ENCODE data around the gene LAPTM4A. TPM values are rescaled to one million over a fixed set of nuclear protein-coding genes. Genes with fewer than 3 reads are reported as not detected.

The LAPTM4A gene
- total RNA-seq, 4 donors from 2014 or later = 126 to 309 (median 263) TPM

DNA sequence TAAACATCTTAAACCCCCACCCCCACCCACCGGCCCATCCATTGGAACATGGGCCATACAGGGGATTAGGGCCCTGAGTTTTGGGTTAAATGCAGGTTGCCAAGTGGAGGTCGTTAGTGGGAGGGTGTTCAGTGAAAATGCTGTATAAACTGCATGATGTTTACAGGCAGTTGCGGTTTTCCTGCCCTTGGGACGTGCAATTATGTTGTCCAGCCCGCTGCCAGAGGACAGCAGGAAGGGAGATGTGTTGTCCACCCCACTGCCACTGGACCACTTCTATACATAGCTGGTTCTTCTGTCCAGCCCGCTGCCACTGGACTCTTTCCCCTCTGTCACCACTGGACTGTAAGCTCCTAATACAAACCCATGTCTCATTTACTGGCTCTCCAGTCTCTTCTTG, 2.7 kb upstream of the LAPTM4A start:
- TF ChIP-seq, protein P1, sequence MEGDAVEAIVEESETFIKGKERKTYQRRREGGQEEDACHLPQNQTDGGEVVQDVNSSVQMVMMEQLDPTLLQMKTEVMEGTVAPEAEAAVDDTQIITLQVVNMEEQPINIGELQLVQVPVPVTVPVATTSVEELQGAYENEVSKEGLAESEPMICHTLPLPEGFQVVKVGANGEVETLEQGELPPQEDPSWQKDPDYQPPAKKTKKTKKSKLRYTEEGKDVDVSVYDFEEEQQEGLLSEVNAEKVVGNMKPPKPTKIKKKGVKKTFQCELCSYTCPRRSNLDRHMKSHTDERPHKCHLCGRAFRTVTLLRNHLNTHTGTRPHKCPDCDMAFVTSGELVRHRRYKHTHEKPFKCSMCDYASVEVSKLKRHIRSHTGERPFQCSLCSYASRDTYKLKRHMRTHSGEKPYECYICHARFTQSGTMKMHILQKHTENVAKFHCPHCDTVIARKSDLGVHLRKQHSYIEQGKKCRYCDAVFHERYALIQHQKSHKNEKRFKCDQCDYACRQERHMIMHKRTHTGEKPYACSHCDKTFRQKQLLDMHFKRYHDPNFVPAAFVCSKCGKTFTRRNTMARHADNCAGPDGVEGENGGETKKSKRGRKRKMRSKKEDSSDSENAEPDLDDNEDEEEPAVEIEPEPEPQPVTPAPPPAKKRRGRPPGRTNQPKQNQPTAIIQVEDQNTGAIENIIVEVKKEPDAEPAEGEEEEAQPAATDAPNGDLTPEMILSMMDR (IDR thresholded peaks at IDR 0.05; ENCODE audit: low read depth) = no peak

DNA sequence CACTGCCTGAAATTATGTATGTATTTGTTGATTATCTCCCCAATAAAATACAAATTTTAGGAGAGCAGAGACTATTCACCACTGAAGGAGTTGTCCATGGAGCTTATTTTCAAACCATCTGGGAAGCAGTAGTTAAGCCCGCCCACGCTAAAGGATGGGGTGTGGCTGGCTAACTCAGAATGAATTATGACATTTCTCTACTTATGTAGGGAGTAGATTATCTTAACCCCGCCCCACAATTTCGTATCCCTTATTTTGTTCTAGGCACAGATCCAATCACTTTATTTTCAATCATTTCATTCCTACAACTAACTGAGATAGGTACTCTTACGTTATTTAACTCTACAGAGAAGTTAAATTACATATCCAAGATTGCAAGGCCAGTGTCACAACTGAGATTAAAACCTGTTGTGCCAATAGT, 1.4 kb upstream of the LAPTM4A start:
- TF ChIP-seq, protein P1 (IDR thresholded peaks at IDR 0.05; ENCODE audit: low read depth) = no peak

DNA sequence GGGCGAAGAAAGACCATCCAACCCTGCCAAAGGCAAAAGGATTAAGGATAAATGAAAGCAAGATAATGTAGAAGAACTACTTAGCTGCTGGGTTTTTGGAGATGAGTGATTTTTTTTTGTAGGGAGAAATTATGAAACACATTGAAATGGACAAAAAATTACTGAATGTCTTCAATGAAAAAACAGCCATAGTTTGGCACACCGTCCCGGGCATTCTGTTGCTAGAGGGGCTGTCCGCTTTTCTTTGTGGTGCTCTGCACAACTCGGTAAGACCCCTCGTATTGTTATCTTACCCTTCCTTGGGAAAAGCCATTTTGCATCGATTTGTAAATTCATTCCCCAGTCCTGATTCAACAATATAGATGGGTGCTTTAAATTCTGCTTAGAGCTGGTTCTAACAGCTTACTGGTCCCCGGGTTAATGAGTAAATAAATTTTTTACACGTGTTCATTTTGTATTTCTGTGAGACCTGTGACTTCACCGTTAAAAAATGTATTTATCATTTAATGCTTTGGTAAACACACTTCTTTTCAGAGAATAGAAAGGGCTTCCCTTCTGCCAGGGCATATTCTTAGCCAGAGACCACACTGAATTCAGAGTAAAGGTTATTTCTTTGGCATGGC, 912 bp upstream of the LAPTM4A start:
- TF ChIP-seq, protein P1 (IDR thresholded peaks at IDR 0.05; ENCODE audit: low read depth) = no peak

DNA sequence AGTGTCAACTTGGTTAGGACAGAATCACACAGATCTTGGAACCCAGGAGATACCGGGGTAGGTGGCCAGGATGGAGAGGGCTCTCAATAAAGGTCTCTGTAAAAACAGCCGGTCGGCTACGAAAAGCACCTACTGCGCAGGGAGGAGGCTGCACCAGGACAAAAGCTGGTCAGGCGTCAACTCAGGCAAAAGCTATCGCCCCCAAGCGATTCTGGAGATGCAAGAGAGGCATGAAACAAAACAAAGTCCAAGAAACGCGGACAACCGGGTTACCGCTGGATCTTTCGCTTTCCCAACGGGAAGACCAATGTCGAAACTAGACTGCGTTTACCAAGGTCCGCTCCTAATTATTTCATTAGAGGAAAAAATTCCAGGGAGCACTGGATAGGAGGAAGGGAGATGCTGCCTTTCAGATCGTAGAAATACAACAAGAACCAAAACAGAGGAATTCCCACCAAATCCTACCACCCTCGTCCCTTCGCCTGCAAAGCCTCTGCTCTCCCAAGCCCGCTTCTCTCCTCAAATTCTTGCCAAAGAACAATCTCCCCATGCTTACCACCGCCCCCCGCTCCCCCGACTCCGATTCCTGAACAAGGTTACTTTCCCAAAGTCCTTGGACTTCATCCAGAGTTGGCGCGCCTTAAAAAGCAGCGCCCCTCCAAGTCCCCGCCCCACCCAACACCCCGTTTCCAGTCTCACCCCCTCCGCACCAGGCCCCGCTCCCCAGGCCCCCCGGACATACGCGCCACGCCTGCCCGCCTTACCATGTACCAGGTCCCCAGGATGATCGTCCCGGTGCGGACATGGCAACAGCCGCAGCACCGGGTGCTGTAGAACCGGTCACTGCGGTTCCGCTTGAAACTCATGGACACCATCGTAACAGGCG, 539 bp downstream of the LAPTM4A start:
- TF ChIP-seq, protein P1 (IDR thresholded peaks at IDR 0.05; ENCODE audit: low read depth) = no peak

DNA sequence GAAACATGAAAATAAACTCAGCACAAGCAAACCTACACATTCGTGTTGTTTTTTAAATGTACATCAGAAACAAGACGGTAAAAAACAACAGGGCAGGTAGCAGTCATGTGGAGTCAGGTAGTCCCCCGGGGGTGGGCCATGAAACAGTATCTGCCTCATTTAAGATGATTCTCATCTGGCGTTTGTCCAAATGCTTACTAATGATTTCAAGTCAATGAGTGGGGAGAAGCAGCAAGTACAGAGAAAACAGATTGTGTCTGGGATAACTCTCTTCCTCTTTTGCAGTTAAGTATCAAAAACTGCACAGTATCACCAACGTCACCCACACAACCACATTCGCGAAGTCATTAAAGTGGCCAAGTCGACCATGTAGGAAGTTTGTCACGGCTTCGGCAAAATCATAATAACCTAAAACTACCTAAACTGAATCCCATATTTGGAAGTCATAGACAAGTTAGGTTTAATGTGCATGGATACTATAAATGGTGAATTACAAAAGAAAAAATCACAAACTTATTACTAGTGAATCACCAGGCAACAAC, 1.3 kb downstream of the LAPTM4A start:
- TF ChIP-seq, protein P1 (IDR thresholded peaks at IDR 0.05; ENCODE audit: low read depth) = no peak

DNA sequence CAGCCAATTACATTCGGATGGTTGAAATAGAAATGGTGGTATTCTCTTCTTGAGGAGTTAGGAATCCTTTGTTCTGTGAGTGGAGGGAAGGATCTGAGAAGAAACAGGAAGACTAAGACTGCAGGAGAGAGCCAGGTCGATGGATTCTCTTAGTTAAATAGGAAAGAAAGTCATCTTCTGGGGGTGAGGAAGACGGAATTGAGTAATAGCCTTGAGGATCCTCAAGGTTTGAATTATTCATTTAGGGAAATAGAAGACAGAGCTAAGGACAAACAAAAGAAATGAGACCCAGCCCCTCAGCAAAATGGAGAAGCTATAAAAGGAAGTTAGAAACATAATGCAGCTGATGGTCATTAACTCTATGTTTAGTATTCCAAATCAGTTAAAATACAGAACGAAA, 1.8 kb downstream of the LAPTM4A start:
- TF ChIP-seq, protein P1 (IDR thresholded peaks at IDR 0.05; ENCODE audit: low read depth) = no peak
